Keratinocyte (primary cell): ENCODE data around the gene THOC6. TPM values are rescaled to one million over a fixed set of nuclear protein-coding genes. Genes with fewer than 3 reads are reported as not detected.

Experiments
- DNase-seq: peaks from one replicate; pipeline ENCODE4 v3.0.0-alpha.2; 2011; ENCODE audit warnings: low read depth, missing footprints, low spot score
- FAIRE-seq: peaks from 2 replicates; lab custom pipeline; 2011; peaks lifted over from hg19 to GRCh38; lab: Jason Lieb, UNC
- H2AFZ ChIP-seq: 2 replicates; pipeline ENCODE4 v1.6.0; 2012; ENCODE audit warnings: low read length, control low read depth, inconsistent platforms; ENCODE audit not compliant: control insufficient read depth
- H3K27ac ChIP-seq: 2 replicates; pipeline ENCODE4 v1.5.1; 2011; ENCODE audit warnings: low read length; ENCODE audit not compliant: control insufficient read depth, insufficient read depth
- H3K27me3 ChIP-seq: 3 replicates; pipeline ENCODE4 v1.6.0; 2011; ENCODE audit warnings: low read length; ENCODE audit not compliant: control insufficient read depth, insufficient read depth; ENCODE audit errors: extremely low read depth
- H3K36me3 ChIP-seq, 2 experiments: 2 replicates in 1 of 2; 3 replicates in 1 of 2; pipeline ENCODE4 v1.5.1; 2011; ENCODE audit warnings: low read length in 2 of 2, mild to moderate bottlenecking in 1 of 2; ENCODE audit not compliant: control insufficient read depth in 2 of 2, insufficient read depth in 2 of 2; ENCODE audit errors: extremely low read depth in 1 of 2
- H3K4me1 ChIP-seq: 3 replicates; pipeline ENCODE4 v1.5.1; 2011; ENCODE audit warnings: low read length; ENCODE audit not compliant: control insufficient read depth, insufficient read depth; ENCODE audit errors: extremely low read depth
- H3K4me2 ChIP-seq: 3 replicates; pipeline ENCODE4 v1.6.0; 2011; ENCODE audit warnings: low read depth, low read length; ENCODE audit not compliant: control insufficient read depth, insufficient read depth; ENCODE audit errors: extremely low read depth
- H3K4me3 ChIP-seq, 3 experiments: fragments of 200-600 bp in 1 of 3; sonication (generic) in 1 of 3; 2 replicates in 2 of 3; 3 replicates in 1 of 3; pipeline ENCODE4 v1.5.1; 2011 to 2016; ENCODE audit warnings: low read length in 3 of 3, mild to moderate bottlenecking in 3 of 3, control low read depth in 2 of 3, inconsistent platforms in 1 of 3, low read depth in 1 of 3, mixed read lengths in 1 of 3, mixed run types in 1 of 3, moderate library complexity in 1 of 3; ENCODE audit not compliant: control insufficient read depth in 2 of 3, insufficient read depth in 2 of 3; ENCODE audit errors: extremely low read depth in 1 of 3
- H3K79me2 ChIP-seq: 2 replicates; pipeline ENCODE4 v1.6.0; 2012; ENCODE audit warnings: low read length; ENCODE audit not compliant: control insufficient read depth, insufficient read depth
- H3K9ac ChIP-seq: 3 replicates; pipeline ENCODE4 v1.6.0; 2011; ENCODE audit warnings: low read length; ENCODE audit not compliant: control insufficient read depth, insufficient read depth; ENCODE audit errors: extremely low read depth
- H3K9me1 ChIP-seq: 3 replicates; pipeline ENCODE4 v1.6.0; 2011; ENCODE audit warnings: low read length; ENCODE audit not compliant: control insufficient read depth, insufficient read depth; ENCODE audit errors: extremely low read depth
- H3K9me3 ChIP-seq: 2 replicates; pipeline ENCODE4 v1.5.1; 2012; ENCODE audit warnings: low read depth, low read length; ENCODE audit not compliant: control insufficient read depth
- H4K20me1 ChIP-seq: 3 replicates; pipeline ENCODE4 v1.6.0; 2011; ENCODE audit warnings: low read length; ENCODE audit not compliant: control insufficient read depth, insufficient read depth; ENCODE audit errors: extremely low read depth
- CTCF ChIP-seq, 3 experiments: IDR thresholded peaks in 1 of 3; conservative IDR thresholded peaks in 1 of 3; optimal IDR thresholded peaks in 1 of 3; 2 replicates in 2 of 3; 3 replicates in 1 of 3; pipeline versions ENCODE3 to v1.5.1; 2011; ENCODE audit warnings: low read length in 3 of 3, mild to moderate bottlenecking in 3 of 3, moderate library complexity in 2 of 3, control low read depth in 1 of 3, inconsistent platforms in 1 of 3; ENCODE audit not compliant: insufficient read depth in 2 of 3; ENCODE audit errors: extremely low read depth in 1 of 3
- EZH2 ChIP-seq: IDR thresholded peaks from one replicate; pipeline ENCODE4 v1.6.1; 2012; ENCODE audit warnings: inconsistent platforms, mild to moderate bottlenecking, low read length, moderate library complexity
- dilution Hi-C: fragments of 300-500 bp; cut with MboI; formaldehyde crosslinking; loops from one replicate; pipeline ENCODE4 v1.7.0; 2020; ENCODE audit warnings: low sequenced_read_pairs; ENCODE audit not compliant: extremely low pct_ligation_motif_present
- polyA plus RNA-seq, 5 experiments: library from polyadenylated mRNA; depleted of rRNA in 3 of 5; stranded (reverse) in 3 of 5; stranded (forward) in 1 of 5; unstranded in 1 of 5; fragments of >200 nt; gene quantifications; 1 replicate in 1 of 5; 2 replicates in 3 of 5; 3 replicates in 1 of 5; pipeline versions ENCODE4 v1.2.1 to v1.2.3, GENCODE V29; 2011 to 2012; ENCODE audit warnings: missing spikeins in 2 of 5, low read depth in 1 of 5, low replicate concordance in 1 of 5

THOC6 gene
- polyA plus RNA-seq, 1 donor (not counting 4 experiments of a cell fraction or from before 2014, with no cell fraction given): 10.3 TPM

- no peak overlapping the region for H3K4me3 ChIP-seq
- H3K9me1 ChIP-seq: no peaks in the 10 kb centered on the region
- H3K4me2 ChIP-seq: no peak overlapping the region
- no peak for DNase-seq
- no peak for FAIRE-seq
- H3K4me1 ChIP-seq: peaks cover 36% of the 10 kb centered on the region
- no peaks in the 10 kb centered on the region for H3K9me3 ChIP-seq
- no peaks in the 10 kb centered on the region for H3K79me2 ChIP-seq
- H2AFZ ChIP-seq: no peak overlapping the region
- dilution Hi-C loops: no loop called here
- TF ChIP-seq CTCF (optimal IDR thresholded peaks at IDR 0.05 in 1 of 3, IDR thresholded peaks at IDR 0.05 in 1 of 3, conservative IDR thresholded peaks at IDR 0.05 in 1 of 3; ENCODE audit: extremely low read depth in 1 of 3, insufficient read depth in 2 of 3, low read length in 3 of 3): no peak
- no peak for TF ChIP-seq EZH2
- H3K27ac ChIP-seq: no peak overlapping the region
- H4K20me1 ChIP-seq: no peaks in the 10 kb centered on the region
- no peaks in the 10 kb centered on the region for H3K36me3 ChIP-seq
- H3K27me3 ChIP-seq: no peaks in the 10 kb centered on the region
- no peak overlapping the region for H3K9ac ChIP-seq
Observed at GRCh38 chr16:2996298-2996697, 27.5 kb upstream of the THOC6 start.

- Histone ChIP-seq H3K36me3 (no peaks in the 10 kb centered on the region), H4K20me1 (no peaks in the 10 kb centered on the region), H3K4me3 (no peak overlapping the region), H3K9ac (no peak overlapping the region), H3K27ac (no peak overlapping the region), H2AFZ (no peak overlapping the region), H3K9me1 (no peaks in the 10 kb centered on the region), H3K9me3 (no peaks in the 10 kb centered on the region), H3K79me2 (no peaks in the 10 kb centered on the region), H3K27me3 (no peaks in the 10 kb centered on the region), H3K4me2 (no peak overlapping the region), H3K4me1 (peaks cover 10% of the 10 kb centered on the region)
- FAIRE-seq: no peak
- dilution Hi-C loops: no loop called here
- no peak for TF ChIP-seq EZH2
- no peak for TF ChIP-seq CTCF (optimal IDR thresholded peaks at IDR 0.05 in 1 of 3, IDR thresholded peaks at IDR 0.05 in 1 of 3, conservative IDR thresholded peaks at IDR 0.05 in 1 of 3; ENCODE audit: extremely low read depth in 1 of 3, insufficient read depth in 2 of 3, low read length in 3 of 3)
- no peak for DNase-seq
Observed at GRCh38 chr16:2999929-3000328, 23.9 kb upstream of the THOC6 start.
